Calu3 (cell line): Measurements from ENCODE around the gene PARL. TPM values are rescaled to one million over a fixed set of nuclear protein-coding genes. Genes with fewer than 3 reads are reported as not detected.

Experiments used
- BruUV-seq: library from RNA; stranded (reverse); fragments of 400-500 nt; replicated peaks from 2 replicates; lab custom pipeline; 2021; lab: Mats Ljungman, UMichigan
- CTCF ChIA-PET: fragments of 300-600 bp; sonication (Branson Sonifier 250); formaldehyde crosslinking; loops from one replicate; lab custom pipeline; 2022; ENCODE audit warnings: antibody characterized with exemption; lab: Charles Lee
- DNase-seq: peaks from one replicate; pipeline ENCODE4 v3.0.0; 2022
- H3K27ac Mint-ChIP-seq: one replicate; pipeline ENCODE4 v1.8.0; 2022; ENCODE audit warnings: mixed read lengths; ENCODE audit not compliant: unreplicated experiment
- H3K27me3 Mint-ChIP-seq: one replicate; pipeline ENCODE4 v1.8.0; 2022; ENCODE audit warnings: mixed read lengths; ENCODE audit not compliant: unreplicated experiment
- H3K36me3 Mint-ChIP-seq: one replicate; pipeline ENCODE4 v1.8.0; 2022; ENCODE audit warnings: mild to moderate bottlenecking, moderate library complexity, mixed read lengths; ENCODE audit not compliant: insufficient read depth, unreplicated experiment
- H3K4me1 Mint-ChIP-seq: one replicate; pipeline ENCODE4 v1.8.0; 2022; ENCODE audit warnings: mild to moderate bottlenecking, low read depth, mixed read lengths; ENCODE audit not compliant: unreplicated experiment
- H3K4me3 Mint-ChIP-seq: one replicate; pipeline ENCODE4 v1.8.0; 2022; ENCODE audit warnings: mild to moderate bottlenecking, low read depth, moderate library complexity, mixed read lengths; ENCODE audit not compliant: unreplicated experiment
- H3K9me3 Mint-ChIP-seq: one replicate; pipeline ENCODE4 v1.8.0; 2022; ENCODE audit warnings: low read depth, mixed read lengths; ENCODE audit not compliant: unreplicated experiment
- intact Hi-C: fragments of 100-400 bp; cut with micrococcal nuclease; formaldehyde crosslinking; loops from one replicate; pipeline ENCODE4 v1.10.0; 2022; ENCODE audit not compliant: unreplicated experiment
- total RNA-seq: library from RNA; stranded (reverse); gene quantifications from 2 replicates; pipeline ENCODE4 v1.2.3, GENCODE V29; 2022
- TF ChIP-seq, protein P1 (sequence below): fragments of 200-600 bp; IDR thresholded peaks from one replicate; pipeline ENCODE4 v1.8.0; 2022; ENCODE audit warnings: antibody characterized with exemption; ENCODE audit not compliant: unreplicated experiment

The PARL gene
- total RNA-seq, 1 experiment from 2014 or later, result 80.4 TPM

- H3K27ac Mint-ChIP-seq, result no peak overlapping the region
- H3K27me3 Mint-ChIP-seq, result no peaks in the 10 kb centered on the region
- CTCF ChIA-PET, result no interaction called here
- H3K4me3 Mint-ChIP-seq, result no peak overlapping the region
- no TSS peak for BruUV-seq
- intact Hi-C loops, result no loop called here
- H3K4me1 Mint-ChIP-seq, result no peaks in the 10 kb centered on the region
- H3K36me3 Mint-ChIP-seq, result peaks cover 43% of the 10 kb centered on the region
- H3K9me3 Mint-ChIP-seq, result no peaks in the 10 kb centered on the region
- no peak for DNase-seq
- TF ChIP-seq, protein P1, sequence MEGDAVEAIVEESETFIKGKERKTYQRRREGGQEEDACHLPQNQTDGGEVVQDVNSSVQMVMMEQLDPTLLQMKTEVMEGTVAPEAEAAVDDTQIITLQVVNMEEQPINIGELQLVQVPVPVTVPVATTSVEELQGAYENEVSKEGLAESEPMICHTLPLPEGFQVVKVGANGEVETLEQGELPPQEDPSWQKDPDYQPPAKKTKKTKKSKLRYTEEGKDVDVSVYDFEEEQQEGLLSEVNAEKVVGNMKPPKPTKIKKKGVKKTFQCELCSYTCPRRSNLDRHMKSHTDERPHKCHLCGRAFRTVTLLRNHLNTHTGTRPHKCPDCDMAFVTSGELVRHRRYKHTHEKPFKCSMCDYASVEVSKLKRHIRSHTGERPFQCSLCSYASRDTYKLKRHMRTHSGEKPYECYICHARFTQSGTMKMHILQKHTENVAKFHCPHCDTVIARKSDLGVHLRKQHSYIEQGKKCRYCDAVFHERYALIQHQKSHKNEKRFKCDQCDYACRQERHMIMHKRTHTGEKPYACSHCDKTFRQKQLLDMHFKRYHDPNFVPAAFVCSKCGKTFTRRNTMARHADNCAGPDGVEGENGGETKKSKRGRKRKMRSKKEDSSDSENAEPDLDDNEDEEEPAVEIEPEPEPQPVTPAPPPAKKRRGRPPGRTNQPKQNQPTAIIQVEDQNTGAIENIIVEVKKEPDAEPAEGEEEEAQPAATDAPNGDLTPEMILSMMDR, result no peak
Observed at GRCh38 chr3:183811638-183812037, 73.0 kb downstream of the PARL start.

DNA sequence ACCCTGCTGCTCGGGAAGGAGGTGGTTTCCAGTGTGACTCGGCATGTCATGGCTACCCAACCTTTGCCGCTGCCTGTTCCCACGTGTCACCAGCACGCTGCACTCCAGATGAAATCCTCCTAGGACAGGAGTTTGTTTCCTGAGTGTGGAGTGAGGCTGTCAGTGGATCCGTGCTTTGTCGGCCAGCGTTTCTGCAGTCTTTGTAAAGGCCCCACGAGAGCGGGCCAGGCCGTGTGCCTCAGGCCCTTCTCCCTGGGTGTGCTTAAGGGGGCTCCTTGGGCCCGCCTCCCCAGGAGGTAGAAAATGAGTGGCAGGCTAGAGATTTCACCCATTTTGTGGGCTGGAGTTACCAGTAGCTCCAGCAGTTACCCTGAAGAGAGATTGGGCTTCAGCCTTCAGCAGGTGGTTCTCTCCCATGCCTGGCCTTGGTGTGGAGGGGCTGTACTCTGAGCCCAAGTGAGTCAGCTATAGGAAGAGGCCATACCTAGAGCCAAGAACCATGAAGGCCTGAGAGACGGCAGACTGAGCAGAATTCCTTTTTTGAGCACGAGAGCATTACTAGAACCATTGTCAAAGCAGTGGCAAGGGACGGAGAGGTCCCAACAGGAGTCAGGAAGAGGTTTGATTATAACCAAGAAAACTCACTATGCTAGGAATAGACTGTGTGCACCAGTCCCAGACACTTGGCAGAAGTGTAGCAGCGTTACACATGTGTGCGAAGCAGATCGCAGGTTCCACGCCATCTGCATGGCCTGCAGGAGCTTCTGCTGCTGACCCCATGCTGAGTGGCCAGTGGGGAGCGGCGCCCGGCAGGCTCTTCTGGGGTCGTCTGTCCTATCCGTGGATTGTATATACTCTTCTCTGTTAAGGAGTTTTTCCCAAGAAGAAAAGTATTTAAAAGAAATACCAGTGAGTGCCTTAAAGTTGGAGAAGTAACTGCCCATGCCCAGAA, 73.8 kb downstream of the PARL start:
- Mint-ChIP-seq H3K27me3 (no peaks in the 10 kb centered on the region), H3K4me1 (no peaks in the 10 kb centered on the region), H3K27ac (no peak overlapping the region), H3K9me3 (no peaks in the 10 kb centered on the region), H3K36me3 (peaks cover 39% of the 10 kb centered on the region), H3K4me3 (no peak overlapping the region)
- no peak for DNase-seq
- BruUV-seq, result no TSS peak
- intact Hi-C loops, result no loop called here
- CTCF ChIA-PET, result no interaction called here
- TF ChIP-seq, protein P1, result no peak

- Mint-ChIP-seq H3K27ac (no peak overlapping the region), H3K9me3 (no peaks in the 10 kb centered on the region), H3K27me3 (no peaks in the 10 kb centered on the region), H3K36me3 (peaks cover 34% of the 10 kb centered on the region), H3K4me1 (no peaks in the 10 kb centered on the region), H3K4me3 (no peak overlapping the region)
- CTCF ChIA-PET, result interaction anchor here (0.8 kb wide), 1 partner anchor 75 kb away, joined by 4 read pairs; the partner anchor contains the start of gene PARL
- no peak for DNase-seq
- intact Hi-C loops, result no loop called here
- BruUV-seq, result no TSS peak
- TF ChIP-seq, protein P1, result no peak
Observed at GRCh38 chr3:183809270-183809669, 75.4 kb downstream of the PARL start.

- H3K36me3 Mint-ChIP-seq, result peaks cover 40% of the 10 kb centered on the region
- no peak for DNase-seq
- CTCF ChIA-PET, result interaction anchor here (0.8 kb wide), 1 partner anchor 76 kb away, joined by 4 read pairs; the partner anchor contains the start of gene PARL
- H3K27me3 Mint-ChIP-seq, result no peaks in the 10 kb centered on the region
- H3K4me1 Mint-ChIP-seq, result no peaks in the 10 kb centered on the region
- intact Hi-C loops, result no loop called here
- no peak overlapping the region for H3K4me3 Mint-ChIP-seq
- TF ChIP-seq, protein P1, result no peak
- no peaks in the 10 kb centered on the region for H3K9me3 Mint-ChIP-seq
- H3K27ac Mint-ChIP-seq, result no peak overlapping the region
- BruUV-seq, result no TSS peak
Observed at GRCh38 chr3:183808355-183808754, 76.3 kb downstream of the PARL start.
